ENCODE results near the gene FCGR3A. TPM values are rescaled to one million over a fixed set of nuclear protein-coding genes. Genes with fewer than 3 reads are reported as not detected.
"Not testable (repeated sequence)": the region's sequence is repeated elsewhere in the genome, so short reads cannot be mapped to it uniquely, and the experiment has no call there.

The FCGR3A gene
- total RNA-seq (2014; rRNA removed; shearing (Covaris generic)), result not detected in 2 replicates
- 0.10 TPM in 1 of 2 replicates, not detected in the other for polyA plus RNA-seq (2016; fragmentation: Nextera tagmentation; extraction: Ambion mirVana)
- long read RNA-seq, result 0 reads

- no peaks in the 10 kb centered on the region for H3K36me3 ChIP-seq (ENCODE audit: insufficient read depth)
- H3K27ac ChIP-seq (ENCODE audit: low read depth), result no peak within 1 kb of the TSS
- Mint-ChIP-seq H3K9me3 (no peaks in the 10 kb centered on the region), H3K27ac (no peak within 1 kb of the TSS), H3K4me1 (peaks cover 3% of the 10 kb centered on the region; the same call in 1 of the 3 replicates), H3K4me3 (no peak within 1 kb of the TSS), H3K27me3 (ENCODE audit: insufficient read depth, low read depth, poor library complexity) (no peaks in the 10 kb centered on the region), H3K36me3 (ENCODE audit: low read depth) (no peaks in the 10 kb centered on the region)
- H4K20me1 ChIP-seq (replicated peaks; ENCODE audit: insufficient read depth), result no peaks in the 10 kb centered on the region
- H3K4me2 ChIP-seq, result no peak within 1 kb of the TSS
- no peaks in the 10 kb centered on the region for H3K79me2 ChIP-seq (replicated peaks; ENCODE audit: insufficient read depth)
- no peak for ATAC-seq
- H3K27me3 ChIP-seq (ENCODE audit: insufficient read depth), result no peaks in the 10 kb centered on the region
- no peak for TF ChIP-seq CTCF (conservative IDR thresholded peaks at IDR 0.05; ENCODE audit: low read depth in 2 of 2)
- TF ChIP-seq ETS1 (IDR thresholded peaks at IDR 0.05), result no peak
- TF ChIP-seq REST (IDR thresholded peaks at IDR 0.05; ENCODE audit: unreplicated experiment), result no peak
- TF ChIP-seq EZH2 (IDR thresholded peaks at IDR 0.05; ENCODE audit: low read depth, unreplicated experiment), result no peak
- TF ChIP-seq POLR2AphosphoS5 (IDR thresholded peaks at IDR 0.05; ENCODE audit: low read depth), result no peak
- no peak within 1 kb of the TSS for H2AFZ ChIP-seq
- H3K4me3 ChIP-seq, result no peak within 1 kb of the TSS
- H3K4me1 ChIP-seq (ENCODE audit: insufficient read depth), result no peaks in the 10 kb centered on the region
- no peaks in the 10 kb centered on the region for H3F3A ChIP-seq (replicated peaks; ENCODE audit: low read depth)
- no peak for DNase-seq (ENCODE audit: low spot score)
- H3K9me2 ChIP-seq (ENCODE audit: insufficient read depth), result no peaks in the 10 kb centered on the region
Observed at GRCh38 chr1:161549652-161550051, at the start of gene FCGR3A. TSS of gene FCGR3A (minus strand) at chr1:161549818. CDS start at chr1:161549736, 82 bp downstream.

GRCh38 chr1:161597077-161597476 lies 47.5 kb upstream of the FCGR3A start:
- not testable (repeated sequence) for ATAC-seq; H3K4me1 ChIP-seq (ENCODE audit: insufficient read depth); H3K36me3 ChIP-seq (ENCODE audit: insufficient read depth); H3K27ac ChIP-seq (ENCODE audit: low read depth); H4K20me1 ChIP-seq (replicated peaks; ENCODE audit: insufficient read depth); H3K27me3 Mint-ChIP-seq (ENCODE audit: insufficient read depth, low read depth, poor library complexity); H3K36me3 Mint-ChIP-seq (ENCODE audit: low read depth); DNase-seq (ENCODE audit: low spot score); H3F3A ChIP-seq (replicated peaks; ENCODE audit: low read depth); H3K4me3 Mint-ChIP-seq; H3K4me3 ChIP-seq; H2AFZ ChIP-seq; H3K27me3 ChIP-seq (ENCODE audit: insufficient read depth); H3K79me2 ChIP-seq (replicated peaks; ENCODE audit: insufficient read depth); H3K9me3 Mint-ChIP-seq; H3K27ac Mint-ChIP-seq; H3K9me2 ChIP-seq (ENCODE audit: insufficient read depth); H3K4me2 ChIP-seq; H3K4me1 Mint-ChIP-seq

GRCh38 chr1:161595583-161595982 lies 46.0 kb upstream of the FCGR3A start:
- H3K4me1 ChIP-seq (ENCODE audit: insufficient read depth); H3K27me3 Mint-ChIP-seq (ENCODE audit: insufficient read depth, low read depth, poor library complexity); DNase-seq (ENCODE audit: low spot score); H3K4me1 Mint-ChIP-seq; H3K36me3 Mint-ChIP-seq (ENCODE audit: low read depth); H4K20me1 ChIP-seq (replicated peaks; ENCODE audit: insufficient read depth); H3K9me3 Mint-ChIP-seq; H3K4me2 ChIP-seq; H3K27ac Mint-ChIP-seq; H3K9me2 ChIP-seq (ENCODE audit: insufficient read depth); H3K4me3 Mint-ChIP-seq; H3K27me3 ChIP-seq (ENCODE audit: insufficient read depth); H3K79me2 ChIP-seq (replicated peaks; ENCODE audit: insufficient read depth); H3K4me3 ChIP-seq; H2AFZ ChIP-seq; H3K36me3 ChIP-seq (ENCODE audit: insufficient read depth); ATAC-seq; H3F3A ChIP-seq (replicated peaks; ENCODE audit: low read depth); H3K27ac ChIP-seq (ENCODE audit: low read depth): not testable (repeated sequence)

- ATAC-seq, result peak; percentile 22; the same call in 2 of the 3 replicates
Observed at GRCh38 chr1:161595173-161595572, 45.6 kb upstream of the FCGR3A start.

More at GRCh38 chr1:161595173-161595572, 45.6 kb upstream of the FCGR3A start:
- not testable (repeated sequence) for H3K27me3 ChIP-seq (ENCODE audit: insufficient read depth); H3K9me2 ChIP-seq (ENCODE audit: insufficient read depth); H3K27me3 Mint-ChIP-seq (ENCODE audit: insufficient read depth, low read depth, poor library complexity); DNase-seq (ENCODE audit: low spot score); H3K36me3 Mint-ChIP-seq (ENCODE audit: low read depth); H3K4me3 ChIP-seq; H3K27ac Mint-ChIP-seq; H3K9me3 Mint-ChIP-seq; H4K20me1 ChIP-seq (replicated peaks; ENCODE audit: insufficient read depth); H3F3A ChIP-seq (replicated peaks; ENCODE audit: low read depth); H3K4me2 ChIP-seq; H3K4me1 ChIP-seq (ENCODE audit: insufficient read depth); H3K36me3 ChIP-seq (ENCODE audit: insufficient read depth); H3K4me1 Mint-ChIP-seq; H2AFZ ChIP-seq; H3K4me3 Mint-ChIP-seq; H3K79me2 ChIP-seq (replicated peaks; ENCODE audit: insufficient read depth); H3K27ac ChIP-seq (ENCODE audit: low read depth)

Data from GM23338 (cell line).